HFFc6 (cell line): ENCODE results near the gene FAM241A. TPM values are rescaled to one million over a fixed set of nuclear protein-coding genes. Genes with fewer than 3 reads are reported as not detected.
"Not testable (repeated sequence)": the region's sequence is repeated elsewhere in the genome, so short reads cannot be mapped to it uniquely, and the experiment has no call there.

Experiments
- DNase-seq: peaks from one replicate; pipeline ENCODE4 v3.0.0-alpha.2; 2018
- H3K27ac Mint-ChIP-seq: 2 replicates; pipeline ENCODE4 v1.8.0; 2020; ENCODE audit warnings: mild to moderate bottlenecking, mixed read lengths
- H3K27me3 Mint-ChIP-seq: 2 replicates; pipeline ENCODE4 v1.8.0; 2021; ENCODE audit warnings: mild to moderate bottlenecking, moderate library complexity, mixed read lengths; ENCODE audit not compliant: insufficient read depth
- H3K36me3 Mint-ChIP-seq: 2 replicates; pipeline ENCODE4 v1.8.0; 2021; ENCODE audit warnings: low read depth, mixed read lengths
- H3K4me1 Mint-ChIP-seq: 2 replicates; pipeline ENCODE4 v1.8.0; 2020; ENCODE audit warnings: low read depth, mixed read lengths
- H3K4me3 Mint-ChIP-seq: 2 replicates; pipeline ENCODE4 v1.8.0; 2020; ENCODE audit warnings: mild to moderate bottlenecking, moderate library complexity, mixed read lengths
- H3K9me3 Mint-ChIP-seq: 2 replicates; pipeline ENCODE4 v1.8.0; 2020; ENCODE audit warnings: mild to moderate bottlenecking, mixed read lengths
- total RNA-seq, 6 experiments: library from RNA; stranded (reverse); fragmentation: NEBNext Ultra II Directional; extraction: Animal tissue kit (Norgen Biotek cat#: 25700); gene quantifications; 2 replicates in 1 of 6; 3 replicates in 5 of 6; pipeline ENCODE4 v1.2.3, GENCODE V29; 2021
- TF ChIP-seq, protein P1 (sequence below): fragments of 200-600 bp; sonication (generic); IDR thresholded peaks from 2 replicates; pipeline ENCODE4 v1.5.0; 2021; ENCODE audit warnings: antibody characterized with exemption, mild to moderate bottlenecking

The FAM241A gene
- total RNA-seq, 6 experiments from 2014 or later = 0.50 to 0.78 (median 0.57) TPM

DNA sequence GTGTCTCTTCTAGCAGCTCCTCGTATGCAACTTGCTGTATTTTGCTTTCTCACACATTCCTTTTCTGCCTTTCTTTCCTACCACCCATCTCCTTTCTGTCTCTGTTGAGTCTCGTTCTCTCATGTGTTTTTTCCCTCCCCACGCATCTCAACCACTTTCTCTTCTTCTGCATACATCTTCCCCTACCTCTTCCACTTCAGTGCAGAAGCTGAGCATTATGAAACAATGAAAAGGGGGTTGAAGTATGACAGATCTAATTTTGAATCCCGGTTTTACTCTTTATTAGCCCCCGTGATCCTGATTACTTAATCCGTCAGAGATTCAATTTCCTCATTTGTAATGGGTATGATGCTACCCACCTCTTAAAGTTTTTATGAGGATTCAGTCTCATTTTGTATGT is 7.3 kb downstream of the FAM241A start:
- H3K27ac Mint-ChIP-seq = no peak overlapping the region
- no peaks in the 10 kb centered on the region for H3K27me3 Mint-ChIP-seq
- no peak for DNase-seq
- no peaks in the 10 kb centered on the region for H3K4me1 Mint-ChIP-seq
- TF ChIP-seq, protein P1, sequence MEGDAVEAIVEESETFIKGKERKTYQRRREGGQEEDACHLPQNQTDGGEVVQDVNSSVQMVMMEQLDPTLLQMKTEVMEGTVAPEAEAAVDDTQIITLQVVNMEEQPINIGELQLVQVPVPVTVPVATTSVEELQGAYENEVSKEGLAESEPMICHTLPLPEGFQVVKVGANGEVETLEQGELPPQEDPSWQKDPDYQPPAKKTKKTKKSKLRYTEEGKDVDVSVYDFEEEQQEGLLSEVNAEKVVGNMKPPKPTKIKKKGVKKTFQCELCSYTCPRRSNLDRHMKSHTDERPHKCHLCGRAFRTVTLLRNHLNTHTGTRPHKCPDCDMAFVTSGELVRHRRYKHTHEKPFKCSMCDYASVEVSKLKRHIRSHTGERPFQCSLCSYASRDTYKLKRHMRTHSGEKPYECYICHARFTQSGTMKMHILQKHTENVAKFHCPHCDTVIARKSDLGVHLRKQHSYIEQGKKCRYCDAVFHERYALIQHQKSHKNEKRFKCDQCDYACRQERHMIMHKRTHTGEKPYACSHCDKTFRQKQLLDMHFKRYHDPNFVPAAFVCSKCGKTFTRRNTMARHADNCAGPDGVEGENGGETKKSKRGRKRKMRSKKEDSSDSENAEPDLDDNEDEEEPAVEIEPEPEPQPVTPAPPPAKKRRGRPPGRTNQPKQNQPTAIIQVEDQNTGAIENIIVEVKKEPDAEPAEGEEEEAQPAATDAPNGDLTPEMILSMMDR = no peak
- H3K9me3 Mint-ChIP-seq = no peaks in the 10 kb centered on the region
- no peaks in the 10 kb centered on the region for H3K36me3 Mint-ChIP-seq
- no peak overlapping the region for H3K4me3 Mint-ChIP-seq

DNA sequence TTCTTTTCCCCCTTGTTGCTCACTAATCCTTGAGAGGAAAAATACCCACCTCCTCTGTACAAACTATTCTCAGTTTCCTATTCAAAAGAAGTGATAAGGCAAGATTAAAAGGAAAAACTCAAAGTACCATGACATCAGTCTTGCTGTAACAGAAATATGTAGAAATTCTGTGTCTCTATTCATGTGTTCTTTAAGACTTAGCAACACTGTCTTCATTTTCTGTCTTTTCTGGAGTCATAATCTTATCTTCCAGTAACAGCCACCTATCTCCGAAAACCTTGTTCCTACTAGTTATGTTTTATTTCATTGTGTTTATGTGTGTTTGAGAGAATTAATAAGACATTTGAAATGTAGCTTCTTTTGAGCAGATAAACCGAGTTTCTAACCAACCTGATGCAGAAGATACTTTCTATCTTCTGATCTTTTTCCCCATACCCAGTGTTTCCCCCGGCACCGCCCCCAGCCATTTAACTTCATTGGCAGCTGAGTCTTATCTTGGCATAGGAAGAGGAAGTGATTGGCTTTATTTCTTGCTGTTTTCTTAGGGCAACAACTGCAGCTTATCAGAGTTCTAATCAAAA is 8.0 kb downstream of the FAM241A start:
- no peak overlapping the region for H3K4me3 Mint-ChIP-seq
- no peak for DNase-seq
- H3K9me3 Mint-ChIP-seq = no peaks in the 10 kb centered on the region
- H3K4me1 Mint-ChIP-seq = no peaks in the 10 kb centered on the region
- no peaks in the 10 kb centered on the region for H3K27me3 Mint-ChIP-seq
- no peaks in the 10 kb centered on the region for H3K36me3 Mint-ChIP-seq
- no peak overlapping the region for H3K27ac Mint-ChIP-seq
- TF ChIP-seq, protein P1 = no peak

DNA sequence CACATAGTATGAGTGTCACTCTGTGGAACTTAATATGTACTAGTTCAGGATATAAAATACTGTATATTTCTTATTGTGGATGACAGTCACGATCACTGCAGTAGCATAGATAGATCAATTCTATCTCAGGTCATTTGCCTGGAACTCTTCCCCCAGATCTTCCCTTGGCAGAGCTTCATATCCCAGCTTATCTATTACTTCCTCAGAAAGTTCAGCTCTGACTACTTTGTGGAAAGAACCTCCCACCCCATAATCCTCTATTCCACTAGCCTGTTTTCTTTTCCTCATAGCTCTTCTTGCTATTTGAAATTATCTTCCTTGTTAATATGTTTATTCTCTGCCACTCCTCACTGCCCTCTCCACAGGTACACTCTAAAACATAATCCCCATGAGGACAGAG is 10.9 kb downstream of the FAM241A start:
- Mint-ChIP-seq H3K9me3 (peaks cover 3% of the 10 kb centered on the region), H3K4me1 (no peaks in the 10 kb centered on the region), H3K27me3 (no peaks in the 10 kb centered on the region), H3K36me3 (peaks cover 9% of the 10 kb centered on the region), H3K27ac (no peak overlapping the region), H3K4me3 (no peak overlapping the region)
- DNase-seq = no peak
- TF ChIP-seq, protein P1 = no peak

DNA sequence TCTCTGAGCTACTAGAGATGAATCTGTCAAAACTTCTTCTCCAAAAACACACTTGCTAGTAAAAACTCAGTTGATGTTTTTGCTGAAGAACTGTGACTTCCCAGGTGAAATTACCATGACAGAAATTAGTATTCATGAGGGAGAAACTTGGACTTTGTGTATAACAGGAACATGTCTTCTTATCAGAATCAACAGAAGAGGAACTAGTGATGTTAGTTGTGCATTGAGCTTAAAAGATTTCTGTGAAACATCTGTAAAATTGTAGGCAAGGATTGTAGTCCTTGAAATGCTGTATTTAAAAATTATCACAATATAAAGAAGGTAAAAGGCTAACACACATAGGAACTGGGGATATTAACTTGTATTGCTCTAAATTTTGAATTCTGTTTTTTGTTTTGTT is 11.3 kb downstream of the FAM241A start:
- H3K4me3 Mint-ChIP-seq = no peak overlapping the region
- no peak overlapping the region for H3K27ac Mint-ChIP-seq
- H3K27me3 Mint-ChIP-seq = no peaks in the 10 kb centered on the region
- DNase-seq = no peak
- H3K36me3 Mint-ChIP-seq = peaks cover 14% of the 10 kb centered on the region
- no peaks in the 10 kb centered on the region for H3K4me1 Mint-ChIP-seq
- TF ChIP-seq, protein P1 = no peak
- peaks cover 7% of the 10 kb centered on the region for H3K9me3 Mint-ChIP-seq

DNA sequence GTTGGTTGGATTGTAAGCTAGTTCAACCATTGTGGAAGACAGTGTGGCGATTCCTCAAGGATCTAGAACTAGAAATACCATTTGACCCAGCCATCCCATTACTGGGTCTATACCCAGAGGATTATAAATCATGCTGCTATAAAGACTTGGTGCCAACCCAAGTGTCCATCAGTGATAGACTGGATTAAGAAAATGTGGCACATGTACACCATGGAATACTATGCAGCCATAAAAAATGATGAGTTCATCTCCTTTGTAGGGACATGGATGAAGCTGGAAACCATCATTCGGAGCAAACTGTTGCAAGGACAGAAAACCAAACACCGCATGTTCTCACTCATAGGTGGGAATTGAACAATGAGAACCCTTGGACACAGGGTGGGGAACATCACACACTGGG is 18.5 kb downstream of the FAM241A start:
- H3K9me3 Mint-ChIP-seq, H3K4me3 Mint-ChIP-seq, H3K4me1 Mint-ChIP-seq, H3K27me3 Mint-ChIP-seq, H3K27ac Mint-ChIP-seq, DNase-seq: not testable (repeated sequence)
- peaks cover 16% of the 10 kb centered on the region for H3K36me3 Mint-ChIP-seq

DNA sequence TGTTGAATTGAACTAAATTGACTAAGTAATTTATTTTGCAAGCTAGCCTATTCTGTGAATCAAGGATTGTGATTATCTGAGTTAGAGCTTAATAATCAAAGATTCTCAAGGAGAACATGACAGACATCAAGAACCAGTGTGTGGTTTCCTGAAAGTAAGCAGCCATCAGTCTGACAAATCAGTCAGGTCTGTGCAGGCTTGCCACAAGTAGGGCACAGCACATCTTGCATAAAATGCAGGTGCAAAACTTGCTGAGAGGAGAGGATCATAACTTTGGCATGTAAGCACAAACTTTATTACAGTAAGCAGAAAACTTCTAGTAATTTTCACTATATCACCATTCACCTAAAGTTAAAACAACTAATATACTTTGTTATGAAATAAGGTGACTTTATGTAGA is 22.5 kb downstream of the FAM241A start:
- Mint-ChIP-seq H3K9me3 (no peaks in the 10 kb centered on the region), H3K36me3 (no peaks in the 10 kb centered on the region), H3K4me1 (peaks cover 25% of the 10 kb centered on the region), H3K4me3 (no peak overlapping the region), H3K27ac (no peak overlapping the region), H3K27me3 (no peaks in the 10 kb centered on the region)
- TF ChIP-seq, protein P1 = no peak
- no peak for DNase-seq
